HG03045 (cell line): ENCODE results near the gene PLPPR2.
"Not testable (repeated sequence)": the region's sequence is repeated elsewhere in the genome, so short reads cannot be mapped to it uniquely, and the experiment has no call there.

Source experiments
- ATAC-seq: cut with Tn5 transposase; IDR thresholded peaks from one replicate; pipeline ENCODE4 v1.9.1; 2021; ENCODE audit warnings: mild to moderate bottlenecking, moderate library complexity; ENCODE audit not compliant: unreplicated experiment

Gene PLPPR2

DNA sequence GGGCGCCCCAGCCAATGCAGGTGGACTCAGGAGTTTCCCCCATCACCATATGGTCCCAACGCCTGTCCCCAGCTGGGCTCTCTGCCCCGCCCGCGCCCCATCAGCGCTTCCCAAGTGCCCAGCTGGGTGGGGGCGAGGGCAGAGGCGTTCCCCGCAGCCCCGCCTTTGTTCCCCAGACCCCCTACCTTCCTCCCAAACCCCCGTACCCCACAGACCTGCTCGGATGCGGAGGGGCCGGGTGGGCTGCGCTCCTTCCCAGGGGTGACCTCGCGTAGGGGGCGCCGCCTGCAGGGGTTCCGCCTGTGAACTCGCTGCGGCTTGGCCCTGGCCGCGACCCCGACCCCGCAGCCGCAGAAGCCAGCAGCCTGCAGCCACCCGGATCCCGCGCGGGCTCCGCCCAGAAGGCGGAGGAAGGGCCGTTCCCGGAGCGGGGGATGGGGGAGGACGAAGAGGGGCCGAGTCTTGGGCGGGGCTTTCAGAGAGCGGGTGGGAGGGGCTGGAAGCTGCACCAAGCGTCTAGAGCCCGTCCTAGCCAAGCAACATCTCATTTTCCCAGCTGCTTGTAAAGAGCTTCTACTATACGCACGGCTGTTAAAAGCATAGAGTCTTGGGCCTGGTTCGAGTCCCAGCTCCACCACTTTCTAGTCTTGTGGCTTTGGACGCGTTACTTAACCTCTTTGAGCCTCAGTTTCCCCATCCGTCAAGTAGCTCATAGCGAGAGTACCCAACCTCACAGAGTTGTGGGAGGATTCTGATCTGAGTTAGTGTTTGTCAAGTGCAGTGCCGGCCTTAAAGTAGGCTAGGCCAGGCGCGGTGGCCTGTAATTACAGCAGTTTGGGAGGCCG lies 15.8 kb upstream of the PLPPR2 start, which contains the start of gene RAB3D:
Gene RAB3D, minus strand, starts transcription at position 404 of the 845 bp plus-strand sequence. CDS start 2,258 bp downstream, outside the sequence.
- ATAC-seq = peak; percentile 72

- ATAC-seq = not testable (repeated sequence)
Measured at GRCh38 chr19:11340099-11340467, 15.1 kb upstream of the PLPPR2 start.

- no peak for ATAC-seq
Measured at GRCh38 chr19:11342429-11342828, 12.8 kb upstream of the PLPPR2 start.

- ATAC-seq = no peak
Measured at GRCh38 chr19:11345122-11345803, 10.0 kb upstream of the PLPPR2 start.

GRCh38 chr19:11346104-11346940 lies 8.9 kb upstream of the PLPPR2 start, which contains the start of the genes CCDC159 and TMEM205:
CCDC159 (plus strand) TSS chr19:11346519; CDS start chr19:11346607, 88 bp downstream.
TMEM205 (minus strand) TSS chr19:11346268; CDS start chr19:11345619, 649 bp downstream.
- ATAC-seq = peak; percentile 90

DNA sequence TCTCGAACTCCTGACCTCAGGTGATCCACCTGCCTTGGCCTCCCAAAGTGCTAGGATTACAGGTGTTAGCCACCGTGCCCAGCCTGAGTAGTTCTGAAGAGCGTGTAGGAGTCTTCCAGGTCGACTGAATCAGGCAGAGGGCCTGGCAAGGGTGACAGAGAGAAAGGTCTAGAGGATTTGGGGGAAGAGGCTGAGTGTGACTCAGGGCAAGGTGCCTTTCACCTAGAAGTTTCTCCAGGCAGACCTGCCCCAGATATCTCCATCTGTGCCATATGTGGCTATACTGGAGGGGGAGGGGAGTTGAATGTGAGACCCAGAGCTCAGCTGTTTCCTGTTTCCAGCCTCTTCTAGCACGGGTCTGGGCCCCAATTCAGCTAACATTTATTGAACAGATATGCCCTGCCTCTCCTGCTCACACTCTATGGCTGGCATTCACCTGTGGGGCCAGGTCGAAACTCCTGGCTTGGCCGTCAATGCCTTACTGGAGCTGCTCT lies 7.6 kb upstream of the PLPPR2 start:
- no peak for ATAC-seq

GRCh38 chr19:11349171-11349570 lies 6.1 kb upstream of the PLPPR2 start:
- ATAC-seq = no peak

GRCh38 chr19:11354102-11354501 lies 1.1 kb upstream of the PLPPR2 start:
- not testable (repeated sequence) for ATAC-seq

GRCh38 chr19:11356074-11356397 lies 804 bp downstream of the PLPPR2 start:
- no peak for ATAC-seq

- no peak for ATAC-seq
Measured at GRCh38 chr19:11356676-11357550, 1.7 kb downstream of the PLPPR2 start.

- no peak for ATAC-seq
Measured at GRCh38 chr19:11359421-11359820, 4.2 kb downstream of the PLPPR2 start.

DNA sequence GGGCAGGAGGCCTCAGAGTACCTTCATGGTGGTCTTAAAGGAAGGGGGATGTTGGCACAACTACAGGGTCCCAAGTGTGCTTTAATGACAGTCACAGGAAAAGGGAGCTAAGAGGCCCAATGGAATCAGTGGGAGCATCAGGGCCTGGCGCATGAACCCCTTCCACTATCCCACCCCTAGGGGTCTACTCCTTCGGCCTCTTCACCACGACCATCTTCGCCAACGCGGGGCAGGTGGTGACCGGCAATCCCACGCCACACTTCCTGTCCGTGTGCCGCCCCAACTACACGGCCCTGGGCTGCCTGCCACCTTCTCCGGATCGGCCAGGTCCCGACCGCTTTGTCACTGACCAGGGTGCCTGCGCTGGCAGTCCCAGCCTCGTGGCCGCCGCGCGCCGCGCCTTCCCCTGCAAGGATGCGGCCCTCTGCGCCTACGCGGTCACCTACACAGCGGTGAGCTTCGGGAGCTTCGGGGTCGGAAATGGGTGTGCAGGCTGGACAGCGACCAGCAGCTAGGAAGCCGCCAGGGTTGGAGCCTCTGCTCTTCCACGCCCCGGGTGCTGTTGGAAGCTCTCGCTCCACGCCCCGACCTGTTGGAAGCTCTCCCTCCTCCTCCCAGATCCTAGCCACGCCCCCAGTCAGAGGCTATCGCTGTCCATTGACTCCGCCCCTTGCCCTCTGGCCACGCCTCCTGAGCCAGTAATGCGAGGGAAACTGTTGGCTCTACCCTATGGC lies 6.0 kb downstream of the PLPPR2 start:
- no peak for ATAC-seq

DNA sequence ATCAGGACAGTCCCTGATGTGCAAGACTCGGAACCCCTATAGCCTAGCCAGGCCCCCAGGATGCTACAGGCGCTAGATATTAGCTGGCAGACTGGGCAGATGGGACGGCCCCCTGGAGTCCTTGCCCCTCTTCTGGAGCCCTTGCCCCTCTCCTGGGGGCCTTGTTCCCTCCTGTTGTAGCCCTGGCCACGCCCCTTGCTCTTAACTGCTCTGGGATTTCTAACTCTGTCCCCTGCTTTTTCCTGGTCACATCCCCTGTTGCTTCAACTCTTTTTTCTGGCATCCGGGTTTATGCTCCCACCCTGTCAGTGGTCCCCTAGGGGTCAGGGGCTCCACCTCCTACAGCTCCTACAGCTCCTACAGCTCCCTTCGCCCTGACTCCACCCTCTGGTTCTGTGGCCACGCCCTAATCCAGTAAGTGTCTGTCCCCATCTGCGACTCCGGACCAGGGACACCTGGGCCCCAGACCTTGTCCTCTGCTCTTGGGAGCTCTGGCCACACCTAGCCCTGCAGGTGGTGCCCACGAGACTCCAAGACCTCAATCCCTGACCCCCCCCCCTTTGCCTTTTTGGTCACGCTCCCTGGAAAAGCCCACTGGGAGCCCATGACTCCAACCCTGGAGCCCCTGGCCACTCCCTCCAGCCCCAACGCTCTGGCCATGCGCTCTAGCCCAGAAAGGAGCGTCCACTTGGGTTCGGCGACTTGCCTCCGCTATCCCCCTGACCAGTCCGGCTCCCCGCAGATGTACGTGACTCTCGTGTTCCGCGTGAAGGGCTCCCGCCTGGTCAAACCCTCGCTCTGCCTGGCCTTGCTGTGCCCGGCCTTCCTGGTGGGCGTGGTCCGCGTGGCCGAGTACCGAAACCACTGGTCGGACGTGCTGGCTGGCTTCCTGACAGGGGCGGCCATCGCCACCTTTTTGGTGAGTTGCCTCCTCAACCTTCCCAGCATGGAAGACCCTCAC lies 6.8 kb downstream of the PLPPR2 start:
- ATAC-seq = no peak

GRCh38 chr19:11363881-11364280 lies 8.6 kb downstream of the PLPPR2 start:
- ATAC-seq = no peak

GRCh38 chr19:11364296-11364904 lies 9.2 kb downstream of the PLPPR2 start:
- ATAC-seq = no peak

DNA sequence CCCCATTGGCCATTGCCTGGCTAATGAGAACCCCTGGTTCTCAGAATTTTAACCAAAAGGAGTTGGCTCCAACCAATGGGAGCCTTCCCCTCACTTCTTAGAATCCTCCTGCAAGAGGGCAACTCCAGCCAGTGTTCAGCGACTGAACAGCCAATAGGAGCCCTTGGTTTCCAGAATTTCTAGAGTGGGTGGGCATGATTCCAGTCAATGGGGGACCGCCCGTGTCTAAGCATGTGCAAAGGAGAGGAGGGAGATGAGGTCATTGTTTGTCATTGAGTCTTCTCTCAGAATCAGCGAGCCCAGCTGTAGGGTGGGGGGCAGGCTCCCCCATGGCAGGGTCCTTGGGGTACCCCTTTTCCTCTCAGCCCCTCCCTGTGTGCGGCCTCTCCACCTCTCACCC lies 9.7 kb downstream of the PLPPR2 start:
- ATAC-seq = no peak

DNA sequence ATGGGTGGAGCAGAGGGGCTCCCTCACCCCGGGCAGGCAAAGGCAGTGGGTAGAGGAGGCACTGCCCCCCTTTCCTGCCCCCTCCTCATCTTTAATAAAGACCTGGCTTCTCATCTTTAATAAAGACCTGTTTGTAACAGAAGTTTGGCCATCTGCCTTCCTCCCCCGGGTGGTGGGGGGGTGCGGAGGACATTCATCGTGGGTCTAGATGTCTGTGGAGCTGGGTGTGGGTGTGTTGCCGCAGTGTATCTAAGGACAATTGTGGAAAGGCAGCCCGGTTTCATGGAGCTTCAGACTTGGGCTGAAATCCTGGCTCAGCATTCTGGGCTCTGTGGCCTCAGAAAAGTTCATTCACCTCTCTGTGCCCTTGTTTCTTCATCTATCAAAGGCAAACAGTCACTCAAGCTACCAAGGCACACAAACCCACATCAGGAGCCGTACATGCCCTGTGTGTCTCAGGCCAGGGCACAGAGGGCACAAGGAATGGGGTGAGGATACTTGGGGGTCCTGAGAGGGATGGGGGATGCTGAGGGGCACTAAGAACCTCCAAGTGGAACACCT lies 10.4 kb downstream of the PLPPR2 start:
- ATAC-seq = no peak
